ENCODE measurements around the gene KIF16B. TPM values are rescaled to one million over a fixed set of nuclear protein-coding genes. Genes with fewer than 3 reads are reported as not detected.
"Not testable (repeated sequence)": the region's sequence is repeated elsewhere in the genome, so short reads cannot be mapped to it uniquely, and the experiment has no call there.

Gene KIF16B
- total RNA-seq, 3 donors from 2014 or later = 23.8 to 47.9 (median 36.9) TPM

DNA sequence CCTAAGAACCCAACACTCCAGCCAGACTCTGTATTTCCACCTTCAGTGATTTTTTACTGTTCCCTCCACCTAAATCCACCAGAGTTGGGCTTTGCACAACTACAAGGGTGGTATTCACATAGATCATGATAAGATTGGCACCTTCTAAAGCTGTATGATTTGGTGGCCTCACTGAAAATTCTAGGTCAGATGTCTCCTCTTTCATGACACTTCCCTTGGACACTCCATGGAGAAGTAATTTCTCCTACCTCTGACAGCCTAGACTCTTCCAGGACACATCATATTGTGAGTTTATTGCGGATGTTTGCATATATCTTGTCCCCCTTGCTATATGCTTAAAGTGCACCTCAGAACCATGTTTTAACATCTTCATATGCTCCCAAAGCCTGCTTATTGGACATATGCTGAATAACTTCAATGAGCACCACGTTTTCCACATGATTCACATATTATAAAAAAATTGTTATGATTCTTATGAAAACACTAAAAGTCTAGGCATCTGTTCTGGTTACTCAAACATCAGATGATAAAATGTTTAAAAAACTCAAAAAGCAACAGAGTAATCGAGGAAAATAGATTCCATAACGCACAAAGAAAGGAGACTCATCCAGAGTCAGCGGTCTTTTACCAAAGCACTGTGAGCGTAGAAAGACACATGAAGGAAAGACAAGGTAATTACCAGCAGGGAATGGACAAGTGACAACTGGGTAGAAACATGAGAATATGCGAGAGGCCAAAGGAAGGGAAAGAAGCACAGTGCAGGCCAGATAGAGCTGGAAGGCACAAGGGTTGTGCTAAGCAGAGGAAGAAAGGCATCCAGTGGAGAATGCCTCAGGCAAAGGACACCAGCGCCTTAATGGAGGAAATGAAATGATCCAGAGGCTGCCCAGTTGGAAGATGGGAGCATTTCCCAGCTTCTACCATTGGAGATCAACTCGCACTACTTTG, 46.5 kb downstream of the KIF16B start:
- DNase-seq (ENCODE audit: low spot score in 2 of 2) = no peak
- Histone ChIP-seq H3K27me3 (no peaks in the 10 kb centered on the region), H3K36me3 (no peaks in the 10 kb centered on the region), H3K9me3 (no peaks in the 10 kb centered on the region), H3K27ac (peak overlapping the region in 1 of 2 donors; percentile 4), H3K4me3 (no peak overlapping the region), H3K4me1 (no peaks in the 10 kb centered on the region)
- intact Hi-C loops (cut with DNase I; ENCODE audit: low total_unique reads) = no loop called here
- TF ChIP-seq POLR2A (IDR thresholded peaks at IDR 0.05) (no peak), POLR2AphosphoS5 (IDR thresholded peaks at IDR 0.05) (no peak)
- TF ChIP-seq, protein P1, sequence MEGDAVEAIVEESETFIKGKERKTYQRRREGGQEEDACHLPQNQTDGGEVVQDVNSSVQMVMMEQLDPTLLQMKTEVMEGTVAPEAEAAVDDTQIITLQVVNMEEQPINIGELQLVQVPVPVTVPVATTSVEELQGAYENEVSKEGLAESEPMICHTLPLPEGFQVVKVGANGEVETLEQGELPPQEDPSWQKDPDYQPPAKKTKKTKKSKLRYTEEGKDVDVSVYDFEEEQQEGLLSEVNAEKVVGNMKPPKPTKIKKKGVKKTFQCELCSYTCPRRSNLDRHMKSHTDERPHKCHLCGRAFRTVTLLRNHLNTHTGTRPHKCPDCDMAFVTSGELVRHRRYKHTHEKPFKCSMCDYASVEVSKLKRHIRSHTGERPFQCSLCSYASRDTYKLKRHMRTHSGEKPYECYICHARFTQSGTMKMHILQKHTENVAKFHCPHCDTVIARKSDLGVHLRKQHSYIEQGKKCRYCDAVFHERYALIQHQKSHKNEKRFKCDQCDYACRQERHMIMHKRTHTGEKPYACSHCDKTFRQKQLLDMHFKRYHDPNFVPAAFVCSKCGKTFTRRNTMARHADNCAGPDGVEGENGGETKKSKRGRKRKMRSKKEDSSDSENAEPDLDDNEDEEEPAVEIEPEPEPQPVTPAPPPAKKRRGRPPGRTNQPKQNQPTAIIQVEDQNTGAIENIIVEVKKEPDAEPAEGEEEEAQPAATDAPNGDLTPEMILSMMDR (IDR thresholded peaks at IDR 0.05) = no peak

DNA sequence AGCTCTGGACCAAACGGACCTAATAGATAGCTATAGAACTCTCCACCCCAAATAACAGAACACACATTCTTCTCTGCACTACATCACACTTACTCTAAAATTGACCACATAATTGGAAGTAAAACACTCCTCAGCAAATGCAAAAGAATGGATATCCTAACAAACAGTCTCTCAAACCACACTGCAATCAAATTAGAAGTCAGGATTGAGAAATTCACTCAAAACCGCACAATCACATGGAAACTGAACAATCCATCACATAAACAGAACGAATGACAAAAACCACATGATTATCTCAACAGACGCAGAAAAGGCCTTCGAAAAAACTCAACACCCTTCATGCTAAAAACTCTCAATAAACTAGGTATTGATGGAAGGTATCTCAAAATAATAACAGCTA, 50.6 kb downstream of the KIF16B start:
- not testable (repeated sequence) for H3K9me3 ChIP-seq; DNase-seq (ENCODE audit: low spot score in 2 of 2); H3K36me3 ChIP-seq; H3K4me3 ChIP-seq; H3K4me1 ChIP-seq; H3K27ac ChIP-seq; H3K27me3 ChIP-seq
- intact Hi-C loops (cut with DNase I; ENCODE audit: low total_unique reads) = loop anchor here (5.0 kb wide), 1 partner anchor 40 kb away; no protein-coding TSS in a partner anchor

DNA sequence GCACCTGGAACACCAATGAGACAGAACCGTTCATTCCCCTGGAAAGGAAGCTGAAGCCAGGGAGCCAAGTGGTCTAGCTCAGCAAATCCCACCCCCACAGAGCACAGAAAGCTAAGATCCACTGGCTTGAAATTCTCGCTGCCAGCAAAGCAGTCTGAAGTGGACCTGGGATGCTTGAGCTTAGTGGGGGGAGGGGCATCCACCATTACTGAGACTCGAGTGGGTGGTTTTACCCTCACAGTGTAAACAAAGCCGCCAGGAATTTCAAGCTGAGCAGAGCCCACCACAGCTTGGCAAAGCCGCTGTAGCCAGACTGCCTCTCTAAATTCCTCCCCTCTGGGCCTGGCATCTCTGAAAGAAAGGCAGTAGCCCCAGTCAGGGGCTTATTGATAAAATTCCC, 53.1 kb downstream of the KIF16B start:
- intact Hi-C loops (cut with DNase I; ENCODE audit: low total_unique reads) = loop anchor here (5.0 kb wide), 1 partner anchor 42 kb away; no protein-coding TSS in a partner anchor
- TF ChIP-seq POLR2AphosphoS5 (IDR thresholded peaks at IDR 0.05) = no peak
- no peak for TF ChIP-seq POLR2A (IDR thresholded peaks at IDR 0.05)
- TF ChIP-seq, protein P1 (IDR thresholded peaks at IDR 0.05) = no peak
- no peaks in the 10 kb centered on the region for H3K9me3 ChIP-seq
- no peaks in the 10 kb centered on the region for H3K27me3 ChIP-seq
- H3K4me3 ChIP-seq = no peak overlapping the region
- no peaks in the 10 kb centered on the region for H3K4me1 ChIP-seq
- no peak overlapping the region for H3K27ac ChIP-seq
- no peak for DNase-seq (ENCODE audit: low spot score in 2 of 2)
- H3K36me3 ChIP-seq = no peaks in the 10 kb centered on the region

DNA sequence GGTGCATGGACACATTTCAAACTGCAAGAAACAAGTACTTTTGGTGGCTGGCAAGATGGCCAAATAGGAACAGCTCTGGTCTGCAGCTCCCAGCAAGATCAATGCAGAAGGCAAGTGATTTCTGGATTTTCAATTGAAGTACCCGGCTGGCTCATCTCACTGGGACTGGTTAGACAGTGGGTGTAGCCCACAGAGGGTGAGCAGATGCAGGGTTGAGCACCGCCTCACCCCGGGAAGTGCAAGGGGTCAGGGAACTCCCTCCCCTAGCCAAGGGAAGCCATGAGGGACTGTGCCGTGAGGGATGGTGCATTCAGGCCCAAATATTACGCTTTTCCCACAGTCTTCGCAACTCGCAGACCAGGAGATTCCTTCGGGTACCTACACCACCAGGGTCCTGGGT, 53.6 kb downstream of the KIF16B start:
- not testable (repeated sequence) for H3K4me1 ChIP-seq; DNase-seq (ENCODE audit: low spot score in 2 of 2); H3K9me3 ChIP-seq; H3K27me3 ChIP-seq; H3K36me3 ChIP-seq; H3K4me3 ChIP-seq; H3K27ac ChIP-seq
- intact Hi-C loops (cut with DNase I; ENCODE audit: low total_unique reads) = loop anchor here (5.0 kb wide), 1 partner anchor 43 kb away; no protein-coding TSS in a partner anchor

DNA sequence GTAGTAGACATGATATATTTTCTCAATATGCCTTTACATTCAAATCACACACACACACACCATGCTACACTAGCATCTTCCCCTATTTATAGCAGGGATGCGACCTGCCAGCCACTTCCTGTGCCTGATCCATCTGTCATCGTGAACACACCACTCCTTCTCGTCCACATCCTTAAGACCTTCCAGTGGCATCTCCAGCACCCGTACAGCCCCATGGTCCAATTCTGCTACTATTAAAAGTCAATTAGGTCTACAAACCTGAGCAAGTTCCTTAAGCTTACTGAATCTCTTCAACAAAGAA, 54.5 kb downstream of the KIF16B start:
- no peak overlapping the region for H3K27ac ChIP-seq
- H3K4me1 ChIP-seq = no peaks in the 10 kb centered on the region
- H3K9me3 ChIP-seq = no peaks in the 10 kb centered on the region
- H3K36me3 ChIP-seq = no peaks in the 10 kb centered on the region
- no peak for TF ChIP-seq POLR2A (IDR thresholded peaks at IDR 0.05)
- no peak for TF ChIP-seq POLR2AphosphoS5 (IDR thresholded peaks at IDR 0.05)
- TF ChIP-seq, protein P1 (IDR thresholded peaks at IDR 0.05) = no peak
- no peak for DNase-seq (ENCODE audit: low spot score in 2 of 2)
- intact Hi-C loops (cut with DNase I; ENCODE audit: low total_unique reads) = no loop called here
- no peak overlapping the region for H3K4me3 ChIP-seq
- H3K27me3 ChIP-seq = no peaks in the 10 kb centered on the region

DNA sequence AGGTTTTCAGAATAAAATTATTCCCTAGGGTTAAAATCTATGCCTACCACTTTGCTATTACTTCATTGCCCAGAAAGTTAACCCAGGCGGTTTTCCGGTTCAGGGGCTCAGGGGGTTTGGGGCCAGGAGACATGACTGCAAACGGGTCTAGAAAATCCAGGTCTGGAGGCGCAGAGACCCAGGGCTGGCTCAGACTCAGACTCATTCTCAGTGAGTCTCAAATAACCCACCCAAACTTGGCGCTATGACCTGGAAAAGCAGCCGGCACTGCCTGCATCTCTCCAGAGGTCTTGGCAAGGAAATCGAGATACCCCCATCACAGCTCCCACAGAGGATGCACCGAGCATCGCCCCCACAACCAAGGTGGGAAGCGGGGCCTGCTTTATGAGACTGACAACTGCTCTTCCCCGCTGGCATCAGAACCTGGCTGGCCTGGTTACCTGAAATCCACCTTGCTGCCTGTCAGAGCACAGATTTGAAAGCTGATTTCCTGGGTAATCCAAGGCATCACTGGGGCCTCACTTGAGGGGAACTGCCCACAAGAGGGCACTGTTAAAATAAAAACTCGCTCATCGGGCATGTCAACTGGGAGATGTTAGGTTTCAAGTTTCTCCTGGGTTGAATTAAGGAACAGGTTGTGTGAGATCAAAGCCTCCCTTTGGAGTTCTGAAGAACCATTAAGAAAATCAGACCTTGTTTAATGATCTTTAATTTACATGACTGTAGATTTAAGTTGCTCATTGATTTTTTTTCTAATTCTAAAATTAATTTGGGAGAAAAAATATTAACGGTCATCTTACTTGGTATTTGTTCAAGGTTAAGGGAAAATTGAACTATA, 55.1 kb downstream of the KIF16B start:
- no peaks in the 10 kb centered on the region for H3K4me1 ChIP-seq
- intact Hi-C loops (cut with DNase I; ENCODE audit: low total_unique reads) = no loop called here
- no peak overlapping the region for H3K4me3 ChIP-seq
- no peak overlapping the region for H3K27ac ChIP-seq
- DNase-seq (ENCODE audit: low spot score in 2 of 2) = no peak
- no peaks in the 10 kb centered on the region for H3K36me3 ChIP-seq
- no peaks in the 10 kb centered on the region for H3K9me3 ChIP-seq
- TF ChIP-seq, protein P1 (IDR thresholded peaks at IDR 0.05) = peak in 2 of 3 donors; percentile 52 to 55
- TF ChIP-seq POLR2AphosphoS5 (IDR thresholded peaks at IDR 0.05) (no peak), POLR2A (IDR thresholded peaks at IDR 0.05) (no peak)
- H3K27me3 ChIP-seq = no peaks in the 10 kb centered on the region

Data from breast epithelium (tissue), 4 donors.